DOHH2 (cell line): ENCODE results near the gene IRF1.

Source experiments
- H3F3A ChIP-seq: fragments of 200-600 bp; sonication (generic), shearing (Covaris generic); 2 replicates; pipeline ENCODE4 v1.6.0; 2016; ENCODE audit warnings: antibody characterized with exemption, mild to moderate bottlenecking; ENCODE audit not compliant: control insufficient read depth, insufficient read depth
- H3K27ac ChIP-seq: fragments of 200-600 bp; sonication (generic); 2 replicates; pipeline ENCODE4 v1.5.1; 2014; ENCODE audit warnings: low read depth, mild to moderate bottlenecking, low read length, moderate library complexity
- H3K27me3 ChIP-seq: fragments of 200-600 bp; sonication (generic); 2 replicates; pipeline ENCODE4 v1.6.1; 2014; ENCODE audit warnings: mild to moderate bottlenecking, low read length, mixed read lengths; ENCODE audit not compliant: control insufficient read depth
- H3K36me3 ChIP-seq: fragments of 200-600 bp; sonication (generic); 2 replicates; pipeline ENCODE4 v1.6.1; 2014; ENCODE audit warnings: mild to moderate bottlenecking, low read length, moderate library complexity, mixed read lengths; ENCODE audit not compliant: control insufficient read depth
- H3K4me1 ChIP-seq: fragments of 200-600 bp; sonication (generic); 2 replicates; pipeline ENCODE4 v1.6.1; 2014; ENCODE audit warnings: mild to moderate bottlenecking, low read length, mixed read lengths; ENCODE audit not compliant: control insufficient read depth
- H3K4me2 ChIP-seq: fragments of 200-600 bp; sonication (generic); 2 replicates; pipeline ENCODE4 v1.6.0; 2014; ENCODE audit warnings: mild to moderate bottlenecking, low read length, moderate library complexity
- H3K4me3 ChIP-seq: fragments of 200-600 bp; sonication (generic); 2 replicates; pipeline ENCODE4 v1.5.1; 2014; ENCODE audit warnings: mild to moderate bottlenecking, low read length, mixed read lengths
- H3K79me2 ChIP-seq: fragments of 200-600 bp; sonication (generic); 2 replicates; pipeline ENCODE4 v1.6.1; 2014; ENCODE audit warnings: mild to moderate bottlenecking, low read length, mixed read lengths; ENCODE audit not compliant: control insufficient read depth
- H3K9me2 ChIP-seq: fragments of 200-600 bp; sonication (generic); replicated peaks from 2 replicates; pipeline ENCODE4 v1.6.1; 2014; ENCODE audit warnings: mild to moderate bottlenecking, low read length, mixed read lengths; ENCODE audit not compliant: control insufficient read depth
- H3K9me3 ChIP-seq: fragments of 200-600 bp; sonication (generic); 2 replicates; pipeline ENCODE4 v1.6.1; 2014; ENCODE audit warnings: antibody characterized with exemption, low read length, mixed read lengths; ENCODE audit not compliant: control insufficient read depth, insufficient read depth
- H4K20me1 ChIP-seq: fragments of 200-600 bp; sonication (generic); 2 replicates; pipeline ENCODE4 v1.6.0; 2014; ENCODE audit warnings: low read depth, mild to moderate bottlenecking, antibody characterized with exemption, low read length, moderate library complexity; ENCODE audit not compliant: control insufficient read depth, insufficient read depth
- EZH2phosphoT487 ChIP-seq: fragments of 200-600 bp; sonication (generic); IDR thresholded peaks from 2 replicates; pipeline ENCODE4 v1.6.1; 2017; ENCODE audit warnings: borderline replicate concordance, mild to moderate bottlenecking, antibody characterized with exemption, low read length, moderate library complexity, mixed read lengths
- TF ChIP-seq, protein P1 (sequence below): fragments of 200-600 bp; sonication (generic); IDR thresholded peaks from one replicate; pipeline ENCODE4 v1.5.1; 2014; ENCODE audit warnings: antibody characterized with exemption, mild to moderate bottlenecking, low read depth, low read length; ENCODE audit not compliant: poor library complexity, severe bottlenecking

IRF1 gene

DNA sequence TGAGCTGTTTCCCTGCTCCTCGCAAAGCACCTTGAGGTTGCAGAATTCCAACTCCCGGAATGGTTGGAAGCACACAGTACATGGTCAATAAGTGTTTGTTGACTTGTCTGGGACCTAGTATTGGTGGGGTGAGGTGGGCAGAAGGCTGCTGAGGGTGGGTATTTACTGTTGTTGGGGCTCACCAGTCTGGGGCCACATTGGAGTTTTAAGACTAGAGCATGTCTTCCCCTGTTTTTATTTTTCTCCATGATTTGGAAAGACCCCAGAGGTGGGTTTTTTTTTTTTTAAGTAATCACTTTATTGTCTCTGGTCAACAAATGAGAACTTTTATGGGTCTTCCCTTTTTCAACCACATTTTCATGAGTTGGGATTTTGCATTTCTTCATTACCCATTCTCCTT is 55.1 kb downstream of the IRF1 start:
- Histone ChIP-seq H3K27me3 (no peaks in the 10 kb centered on the region), H3K4me3 (no peak overlapping the region), H3K27ac (no peak overlapping the region), H3K4me1 (peaks cover 15% of the 10 kb centered on the region), H3K9me3 (no peaks in the 10 kb centered on the region), H3K36me3 (no peaks in the 10 kb centered on the region), H4K20me1 (no peaks in the 10 kb centered on the region), H3K79me2 (no peaks in the 10 kb centered on the region), H3K9me2 (no peaks in the 10 kb centered on the region), H3K4me2 (no peak overlapping the region), H3F3A (no peaks in the 10 kb centered on the region)
- TF ChIP-seq EZH2phosphoT487, result no peak
- TF ChIP-seq, protein P1, sequence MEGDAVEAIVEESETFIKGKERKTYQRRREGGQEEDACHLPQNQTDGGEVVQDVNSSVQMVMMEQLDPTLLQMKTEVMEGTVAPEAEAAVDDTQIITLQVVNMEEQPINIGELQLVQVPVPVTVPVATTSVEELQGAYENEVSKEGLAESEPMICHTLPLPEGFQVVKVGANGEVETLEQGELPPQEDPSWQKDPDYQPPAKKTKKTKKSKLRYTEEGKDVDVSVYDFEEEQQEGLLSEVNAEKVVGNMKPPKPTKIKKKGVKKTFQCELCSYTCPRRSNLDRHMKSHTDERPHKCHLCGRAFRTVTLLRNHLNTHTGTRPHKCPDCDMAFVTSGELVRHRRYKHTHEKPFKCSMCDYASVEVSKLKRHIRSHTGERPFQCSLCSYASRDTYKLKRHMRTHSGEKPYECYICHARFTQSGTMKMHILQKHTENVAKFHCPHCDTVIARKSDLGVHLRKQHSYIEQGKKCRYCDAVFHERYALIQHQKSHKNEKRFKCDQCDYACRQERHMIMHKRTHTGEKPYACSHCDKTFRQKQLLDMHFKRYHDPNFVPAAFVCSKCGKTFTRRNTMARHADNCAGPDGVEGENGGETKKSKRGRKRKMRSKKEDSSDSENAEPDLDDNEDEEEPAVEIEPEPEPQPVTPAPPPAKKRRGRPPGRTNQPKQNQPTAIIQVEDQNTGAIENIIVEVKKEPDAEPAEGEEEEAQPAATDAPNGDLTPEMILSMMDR, result no peak

DNA sequence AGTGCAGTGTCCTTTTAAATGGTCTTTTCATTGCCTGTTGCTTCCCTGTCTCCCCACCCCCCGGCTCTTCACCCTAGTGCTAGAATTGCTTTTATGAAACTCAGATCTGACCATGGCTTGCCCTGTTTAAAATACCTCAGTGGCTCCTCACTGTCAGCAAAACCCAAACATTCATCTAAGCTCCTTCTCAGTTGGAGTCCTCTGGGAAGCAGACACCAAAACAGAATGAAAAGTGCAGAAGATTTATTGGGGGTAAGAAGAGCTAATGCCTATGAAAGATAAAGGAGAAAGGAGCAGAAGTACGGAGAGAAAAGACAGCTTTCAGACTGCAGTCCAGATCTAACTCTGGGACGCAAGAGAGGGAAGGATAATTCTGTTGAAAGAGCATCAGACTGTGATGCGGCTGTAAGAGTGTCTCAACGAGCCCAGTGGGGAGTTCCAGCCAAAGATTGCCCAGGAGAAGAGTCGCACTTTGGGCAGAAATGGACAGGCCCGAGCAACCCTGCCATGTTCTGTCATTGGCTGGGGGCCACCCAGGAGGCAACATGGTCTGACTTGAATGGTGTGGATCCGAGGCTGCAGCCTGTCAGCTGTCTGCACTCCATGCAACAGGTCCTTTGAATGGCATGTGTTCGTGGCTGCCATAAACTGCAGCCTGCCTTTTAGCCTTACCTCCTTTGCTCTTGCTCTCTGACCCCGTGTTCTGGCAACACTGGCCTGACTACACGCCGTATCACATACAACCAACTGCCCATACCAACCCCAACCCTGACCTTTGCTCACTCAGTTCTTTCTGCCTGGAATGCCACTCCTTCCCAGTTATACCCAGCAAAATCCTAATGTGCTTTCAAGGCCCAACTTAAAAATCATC is 55.9 kb downstream of the IRF1 start:
- Histone ChIP-seq H3K4me1 (peaks cover 22% of the 10 kb centered on the region), H3K27ac (no peak overlapping the region), H3K4me3 (no peak overlapping the region), H3K27me3 (no peaks in the 10 kb centered on the region), H3K79me2 (no peaks in the 10 kb centered on the region), H3F3A (no peaks in the 10 kb centered on the region), H3K36me3 (no peaks in the 10 kb centered on the region), H3K9me3 (no peaks in the 10 kb centered on the region), H4K20me1 (no peaks in the 10 kb centered on the region), H3K9me2 (no peaks in the 10 kb centered on the region), H3K4me2 (no peak overlapping the region)
- no peak for TF ChIP-seq EZH2phosphoT487
- TF ChIP-seq, protein P1, result no peak

DNA sequence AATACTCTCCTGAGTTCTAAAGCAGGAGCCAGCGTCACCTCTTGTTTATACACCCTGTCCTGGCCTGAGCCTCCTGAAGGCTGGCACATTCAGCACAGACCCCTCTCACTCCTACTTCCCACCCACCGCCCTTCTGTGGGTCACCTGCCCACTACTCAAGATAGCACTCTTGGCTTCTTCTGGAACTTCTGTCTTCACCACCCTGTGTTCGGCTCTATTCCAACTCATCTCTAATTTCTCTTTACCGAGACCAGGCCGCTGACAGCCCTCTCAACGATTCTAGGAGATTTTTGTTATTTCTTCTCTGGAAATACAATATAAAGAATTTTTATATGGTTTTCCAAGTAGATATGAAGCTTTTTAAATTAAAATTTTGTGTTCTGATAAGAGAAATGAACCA is 57.4 kb downstream of the IRF1 start:
- H3K4me3 ChIP-seq, result no peak overlapping the region
- no peak overlapping the region for H3K4me2 ChIP-seq
- H3K27me3 ChIP-seq, result no peaks in the 10 kb centered on the region
- H3F3A ChIP-seq, result no peaks in the 10 kb centered on the region
- H4K20me1 ChIP-seq, result no peaks in the 10 kb centered on the region
- peaks cover 28% of the 10 kb centered on the region for H3K4me1 ChIP-seq
- H3K27ac ChIP-seq, result no peak overlapping the region
- no peaks in the 10 kb centered on the region for H3K79me2 ChIP-seq
- no peaks in the 10 kb centered on the region for H3K36me3 ChIP-seq
- no peaks in the 10 kb centered on the region for H3K9me3 ChIP-seq
- TF ChIP-seq EZH2phosphoT487, result no peak
- TF ChIP-seq, protein P1, result no peak
- no peaks in the 10 kb centered on the region for H3K9me2 ChIP-seq
